Measurements from ENCODE around the gene PDSS2.
"Not testable (repeated sequence)": the region's sequence is repeated elsewhere in the genome, so short reads cannot be mapped to it uniquely, and the experiment has no call there.

The PDSS2 gene

DNA sequence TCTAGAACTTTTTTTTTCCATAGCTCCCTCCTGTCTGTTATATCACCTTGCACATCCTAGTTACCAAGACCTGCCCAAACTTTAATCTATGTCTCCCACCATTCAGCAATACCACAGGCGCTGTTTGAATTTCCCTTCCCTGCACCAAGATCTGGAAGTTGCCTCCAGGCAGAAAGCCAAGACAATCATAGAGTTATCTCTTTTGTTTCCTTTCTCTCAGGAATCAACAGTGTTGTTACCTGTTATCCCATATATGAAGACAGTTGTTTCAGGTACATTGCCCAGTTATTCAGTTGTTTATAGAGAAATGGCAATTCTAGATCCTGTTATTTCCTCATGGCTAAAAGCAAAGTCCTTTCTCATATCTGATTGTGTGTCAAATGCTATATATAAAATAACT lies 63.2 kb downstream of the PDSS2 start:
- Histone ChIP-seq H3K27me3 (ENCODE audit: insufficient read depth, low read length) (no peaks in the 10 kb centered on the region), H3K27ac (ENCODE audit: low read depth, low read length) (no peak overlapping the region), H3K4me3 (ENCODE audit: low read depth, low read length) (no peak overlapping the region)

DNA sequence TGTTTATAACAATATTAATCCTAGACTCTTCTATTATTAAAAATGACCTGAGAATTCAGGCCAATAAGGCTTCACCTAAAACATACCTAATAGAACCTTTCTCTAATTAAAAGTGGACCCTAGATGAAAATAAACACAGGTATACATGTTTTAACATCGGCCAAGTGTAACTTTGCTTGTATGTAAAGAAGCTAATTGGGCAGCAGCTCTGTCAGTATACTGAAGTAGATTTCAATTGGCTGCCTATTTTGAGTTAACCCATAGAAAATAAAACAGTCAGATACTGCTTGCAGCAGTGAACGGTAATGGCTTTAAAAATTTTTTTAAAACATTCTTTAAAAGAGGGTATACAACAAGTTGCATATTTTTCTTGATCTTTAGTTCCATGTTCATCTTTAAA lies 67.3 kb downstream of the PDSS2 start:
- no peak overlapping the region for H3K27ac ChIP-seq (ENCODE audit: low read depth, low read length)

More for the DNA sequence above, 63.2 kb downstream of the PDSS2 start:
- H3K79me2 ChIP-seq (ENCODE audit: control insufficient read depth, insufficient read depth, low read length, unreplicated experiment) = peaks cover 2% of the 10 kb centered on the region
- H3K4me1 ChIP-seq (ENCODE audit: control insufficient read depth, insufficient read depth, low read length, unreplicated experiment) = no peaks in the 10 kb centered on the region
- peaks cover 15% of the 10 kb centered on the region for H3K36me3 ChIP-seq (ENCODE audit: insufficient read depth, low read length)
- no peak overlapping the region for H2AFZ ChIP-seq (ENCODE audit: low read length, unreplicated experiment)

DNA sequence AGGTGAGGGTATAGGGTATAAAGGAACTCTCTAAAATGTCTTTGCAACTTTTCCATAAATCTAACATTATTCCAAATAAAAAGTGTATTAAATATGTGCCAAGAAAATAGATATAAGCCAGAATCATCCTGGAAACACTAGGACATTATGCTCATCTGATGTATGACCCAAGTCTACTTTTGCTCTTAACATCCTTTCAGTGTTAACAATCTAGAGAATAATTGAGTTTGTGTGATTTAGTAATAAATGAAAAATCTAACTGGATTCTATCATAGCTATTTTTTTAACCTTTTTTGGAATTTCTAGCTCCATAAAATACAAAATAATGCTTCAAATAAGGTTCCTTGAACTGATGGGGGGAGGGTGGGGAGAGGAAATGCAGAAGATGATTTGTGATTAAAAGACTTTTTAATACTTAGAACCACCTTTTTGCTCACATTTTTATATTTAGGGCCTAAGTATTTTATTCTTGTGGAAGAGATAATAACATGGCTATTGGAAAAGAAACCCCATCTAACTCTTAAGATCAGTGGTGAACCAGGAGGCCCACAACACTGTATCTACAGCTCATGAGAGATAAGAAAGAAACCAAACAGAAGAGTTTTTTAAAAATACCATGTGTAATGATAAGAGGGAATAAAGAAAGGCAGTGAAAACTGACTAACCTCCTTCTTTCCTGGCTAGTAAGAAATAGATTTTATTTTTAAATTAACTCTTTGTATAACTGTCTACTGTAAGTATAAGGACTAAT lies 68.5 kb downstream of the PDSS2 start:
- H3K4me1 ChIP-seq (ENCODE audit: control insufficient read depth, insufficient read depth, low read length, unreplicated experiment) = peaks cover 6% of the 10 kb centered on the region
- no peak overlapping the region for H3K4me3 ChIP-seq (ENCODE audit: low read depth, low read length)
- no peaks in the 10 kb centered on the region for H3K79me2 ChIP-seq (ENCODE audit: control insufficient read depth, insufficient read depth, low read length, unreplicated experiment)
- H3K27me3 ChIP-seq (ENCODE audit: insufficient read depth, low read length) = no peaks in the 10 kb centered on the region
- H2AFZ ChIP-seq (ENCODE audit: low read length, unreplicated experiment) = no peak overlapping the region
- H3K36me3 ChIP-seq (ENCODE audit: insufficient read depth, low read length) = peaks cover 15% of the 10 kb centered on the region
- H3K27ac ChIP-seq (ENCODE audit: low read depth, low read length) = no peak overlapping the region

More for the DNA sequence above, 67.3 kb downstream of the PDSS2 start:
- no peak overlapping the region for H2AFZ ChIP-seq (ENCODE audit: low read length, unreplicated experiment)
- H3K27me3 ChIP-seq (ENCODE audit: insufficient read depth, low read length) = no peaks in the 10 kb centered on the region
- peaks cover 15% of the 10 kb centered on the region for H3K36me3 ChIP-seq (ENCODE audit: insufficient read depth, low read length)
- no peaks in the 10 kb centered on the region for H3K4me1 ChIP-seq (ENCODE audit: control insufficient read depth, insufficient read depth, low read length, unreplicated experiment)
- no peaks in the 10 kb centered on the region for H3K79me2 ChIP-seq (ENCODE audit: control insufficient read depth, insufficient read depth, low read length, unreplicated experiment)
- H3K4me3 ChIP-seq (ENCODE audit: low read depth, low read length) = no peak overlapping the region

DNA sequence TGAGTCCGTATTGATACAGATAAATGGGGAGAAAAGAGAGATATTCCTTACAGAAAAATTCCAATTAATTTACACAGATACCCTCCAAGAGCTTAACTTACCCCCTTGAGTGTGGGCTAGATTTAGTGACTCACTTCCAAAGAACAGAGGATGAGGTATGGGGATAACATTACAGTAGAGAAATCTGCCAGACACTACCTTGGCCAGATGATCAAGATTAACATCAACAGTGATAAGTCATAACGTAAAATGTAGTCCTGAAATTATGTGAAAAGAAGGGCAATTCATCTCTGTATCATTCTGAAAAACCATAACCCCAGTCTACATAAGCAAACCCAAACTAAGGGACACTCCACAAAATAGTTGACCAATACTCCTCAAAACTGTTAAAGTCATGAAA lies 69.3 kb downstream of the PDSS2 start:
- Histone ChIP-seq H3K36me3 (ENCODE audit: insufficient read depth, low read length) (peaks cover 14% of the 10 kb centered on the region), H3K79me2 (ENCODE audit: control insufficient read depth, insufficient read depth, low read length, unreplicated experiment) (no peaks in the 10 kb centered on the region), H3K27me3 (ENCODE audit: insufficient read depth, low read length) (no peaks in the 10 kb centered on the region), H3K4me1 (ENCODE audit: control insufficient read depth, insufficient read depth, low read length, unreplicated experiment) (peaks cover 6% of the 10 kb centered on the region), H3K27ac (ENCODE audit: low read depth, low read length) (no peak overlapping the region), H2AFZ (ENCODE audit: low read length, unreplicated experiment) (no peak overlapping the region), H3K4me3 (ENCODE audit: low read depth, low read length) (no peak overlapping the region)

DNA sequence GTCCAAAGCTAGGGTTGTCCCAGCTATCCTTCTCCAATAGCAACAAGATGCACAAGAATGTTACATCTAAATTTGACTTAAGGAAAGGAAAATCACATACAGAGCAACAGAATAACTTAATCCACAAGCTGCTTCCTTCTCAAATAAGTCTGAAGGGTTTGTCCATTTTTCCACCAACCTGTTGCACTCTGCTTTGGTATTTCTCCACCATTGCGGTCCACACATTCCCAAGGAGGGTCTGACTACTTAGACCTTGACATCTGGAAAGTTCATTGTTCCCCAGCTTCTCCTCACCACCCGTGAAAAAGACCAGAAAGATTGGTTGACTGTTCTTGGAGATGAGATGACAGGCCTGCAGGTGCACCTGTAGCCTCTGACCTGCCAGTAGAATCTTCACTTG lies 72.5 kb downstream of the PDSS2 start:
- no peaks in the 10 kb centered on the region for H3K27me3 ChIP-seq (ENCODE audit: insufficient read depth, low read length)
- peaks cover 6% of the 10 kb centered on the region for H3K4me1 ChIP-seq (ENCODE audit: control insufficient read depth, insufficient read depth, low read length, unreplicated experiment)
- no peak overlapping the region for H3K27ac ChIP-seq (ENCODE audit: low read depth, low read length)
- H3K36me3 ChIP-seq (ENCODE audit: insufficient read depth, low read length) = no peaks in the 10 kb centered on the region
- no peaks in the 10 kb centered on the region for H3K79me2 ChIP-seq (ENCODE audit: control insufficient read depth, insufficient read depth, low read length, unreplicated experiment)
- H2AFZ ChIP-seq (ENCODE audit: low read length, unreplicated experiment) = no peak overlapping the region
- H3K4me3 ChIP-seq (ENCODE audit: low read depth, low read length) = no peak overlapping the region

DNA sequence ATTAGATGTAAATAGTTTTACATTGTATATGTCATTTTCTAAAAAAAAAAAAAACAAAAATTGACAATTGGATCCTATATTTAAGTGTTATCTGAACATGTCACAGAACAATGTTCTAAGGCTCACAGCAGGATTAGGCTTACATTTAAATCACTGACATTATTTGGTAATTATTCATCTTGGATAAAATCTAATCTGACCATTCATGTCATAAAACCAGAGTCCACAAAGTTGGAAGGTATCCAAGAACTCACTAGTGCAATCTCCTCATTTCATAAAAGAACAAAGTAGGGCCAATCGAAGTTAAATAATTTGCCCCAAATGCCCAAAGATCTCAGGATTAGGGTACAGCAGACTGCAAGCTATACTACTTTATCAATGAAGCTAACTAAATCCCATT lies 73.0 kb downstream of the PDSS2 start:
- H3K79me2 ChIP-seq (ENCODE audit: control insufficient read depth, insufficient read depth, low read length, unreplicated experiment) = no peaks in the 10 kb centered on the region
- no peaks in the 10 kb centered on the region for H3K27me3 ChIP-seq (ENCODE audit: insufficient read depth, low read length)
- H3K4me1 ChIP-seq (ENCODE audit: control insufficient read depth, insufficient read depth, low read length, unreplicated experiment) = peaks cover 6% of the 10 kb centered on the region
- no peak overlapping the region for H2AFZ ChIP-seq (ENCODE audit: low read length, unreplicated experiment)
- no peak overlapping the region for H3K4me3 ChIP-seq (ENCODE audit: low read depth, low read length)
- H3K27ac ChIP-seq (ENCODE audit: low read depth, low read length) = no peak overlapping the region
- no peaks in the 10 kb centered on the region for H3K36me3 ChIP-seq (ENCODE audit: insufficient read depth, low read length)

DNA sequence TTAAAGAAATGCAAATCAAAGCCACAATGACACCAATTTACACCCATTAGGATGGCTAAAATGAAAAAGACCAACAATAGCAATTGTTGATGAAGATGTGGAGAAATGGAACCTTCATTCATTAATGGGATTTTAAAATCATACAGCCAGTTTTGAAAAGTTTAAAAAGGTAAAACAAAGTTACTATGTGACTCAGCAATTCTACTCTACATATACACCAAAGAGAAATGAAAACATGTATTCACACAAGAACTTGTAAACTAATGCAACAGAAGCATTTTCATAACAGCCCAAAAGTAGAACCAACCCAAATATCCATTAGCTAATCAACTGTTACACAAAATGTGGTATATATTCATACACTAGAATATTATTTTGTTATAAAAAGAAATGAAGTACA lies 75.7 kb downstream of the PDSS2 start:
- H3K4me1 ChIP-seq (ENCODE audit: control insufficient read depth, insufficient read depth, low read length, unreplicated experiment) = peaks cover 6% of the 10 kb centered on the region
- H3K36me3 ChIP-seq (ENCODE audit: insufficient read depth, low read length) = peaks cover 3% of the 10 kb centered on the region; the same call in 1 of the 2 replicates
- H3K4me3 ChIP-seq (ENCODE audit: low read depth, low read length) = no peak overlapping the region
- H3K79me2 ChIP-seq (ENCODE audit: control insufficient read depth, insufficient read depth, low read length, unreplicated experiment) = no peaks in the 10 kb centered on the region
- H3K27ac ChIP-seq (ENCODE audit: low read depth, low read length) = no peak overlapping the region
- no peaks in the 10 kb centered on the region for H3K27me3 ChIP-seq (ENCODE audit: insufficient read depth, low read length)
- no peak overlapping the region for H2AFZ ChIP-seq (ENCODE audit: low read length, unreplicated experiment)

DNA sequence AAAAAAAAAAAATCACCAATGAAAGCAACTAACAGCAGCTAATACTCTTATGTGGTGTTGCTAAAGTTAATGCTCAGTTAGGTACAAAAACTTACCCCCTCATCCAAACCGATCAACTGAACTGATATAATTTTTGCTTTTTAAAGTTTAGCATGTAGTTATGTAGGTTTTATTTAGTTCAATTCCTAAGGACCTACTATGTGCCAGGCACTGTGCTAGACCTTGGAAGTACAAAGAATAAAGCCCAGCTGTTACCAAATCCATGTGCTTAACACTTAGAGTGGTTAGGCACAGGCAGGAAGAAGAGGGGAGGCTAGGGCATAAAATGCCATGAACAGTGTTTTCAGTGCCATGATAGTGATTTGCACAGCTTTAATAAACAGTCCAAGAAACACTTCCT lies 85.1 kb downstream of the PDSS2 start:
- H2AFZ ChIP-seq (ENCODE audit: low read length, unreplicated experiment) = no peak overlapping the region
- H3K36me3 ChIP-seq (ENCODE audit: insufficient read depth, low read length) = no peaks in the 10 kb centered on the region
- H3K27me3 ChIP-seq (ENCODE audit: insufficient read depth, low read length) = no peaks in the 10 kb centered on the region
- no peak overlapping the region for H3K4me3 ChIP-seq (ENCODE audit: low read depth, low read length)
- no peaks in the 10 kb centered on the region for H3K4me1 ChIP-seq (ENCODE audit: control insufficient read depth, insufficient read depth, low read length, unreplicated experiment)
- no peaks in the 10 kb centered on the region for H3K79me2 ChIP-seq (ENCODE audit: control insufficient read depth, insufficient read depth, low read length, unreplicated experiment)
- H3K27ac ChIP-seq (ENCODE audit: low read depth, low read length) = no peak overlapping the region

DNA sequence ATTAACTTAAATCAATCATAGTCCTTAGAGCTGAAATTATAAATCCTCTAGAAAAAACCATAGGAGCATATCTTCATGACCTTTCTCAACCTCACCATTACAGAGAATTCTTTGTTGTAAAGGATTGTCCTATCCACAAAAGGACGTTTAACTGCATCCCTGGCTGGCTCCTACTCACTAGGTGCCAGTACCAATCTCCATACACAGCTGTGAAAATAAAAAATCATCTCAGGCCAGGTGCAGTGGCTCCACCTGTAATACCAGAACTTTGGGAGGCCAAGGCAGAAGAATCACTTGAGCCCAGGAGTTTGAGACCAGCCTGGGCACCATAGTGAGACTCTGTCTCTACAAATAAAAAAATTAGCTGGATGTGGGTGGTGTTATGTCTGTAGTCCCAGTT lies 89.9 kb downstream of the PDSS2 start:
- Histone ChIP-seq H3K4me1 (ENCODE audit: control insufficient read depth, insufficient read depth, low read length, unreplicated experiment) (no peaks in the 10 kb centered on the region), H3K4me3 (ENCODE audit: low read depth, low read length) (no peak overlapping the region), H3K27me3 (ENCODE audit: insufficient read depth, low read length) (no peaks in the 10 kb centered on the region), H3K79me2 (ENCODE audit: control insufficient read depth, insufficient read depth, low read length, unreplicated experiment) (no peaks in the 10 kb centered on the region), H3K36me3 (ENCODE audit: insufficient read depth, low read length) (no peaks in the 10 kb centered on the region), H3K27ac (ENCODE audit: low read depth, low read length) (no peak overlapping the region), H2AFZ (ENCODE audit: low read length, unreplicated experiment) (no peak overlapping the region)

DNA sequence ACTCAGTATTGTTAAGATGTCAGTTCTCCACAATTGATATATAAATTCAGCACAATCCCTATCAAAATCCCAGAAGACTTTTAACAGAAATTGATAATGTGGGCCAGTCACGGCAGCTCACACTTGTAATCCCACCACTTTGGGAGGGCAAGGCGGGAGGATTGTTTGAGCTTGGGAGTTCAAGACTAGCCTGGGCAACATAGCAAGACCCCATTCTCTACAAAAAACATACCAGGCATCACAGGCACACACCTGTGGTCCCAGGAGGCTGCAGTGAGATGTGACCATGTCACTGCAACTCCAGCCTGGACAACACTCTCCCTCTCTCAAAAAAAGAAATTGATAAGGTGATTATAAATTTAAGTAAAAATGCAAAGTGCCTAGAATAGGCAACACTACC lies 90.9 kb downstream of the PDSS2 start:
- Histone ChIP-seq H3K27ac (ENCODE audit: low read depth, low read length) (no peak overlapping the region), H3K36me3 (ENCODE audit: insufficient read depth, low read length) (no peaks in the 10 kb centered on the region), H3K27me3 (ENCODE audit: insufficient read depth, low read length) (no peaks in the 10 kb centered on the region), H3K79me2 (ENCODE audit: control insufficient read depth, insufficient read depth, low read length, unreplicated experiment) (no peaks in the 10 kb centered on the region), H3K4me3 (ENCODE audit: low read depth, low read length) (no peak overlapping the region), H2AFZ (ENCODE audit: low read length, unreplicated experiment) (no peak overlapping the region), H3K4me1 (ENCODE audit: control insufficient read depth, insufficient read depth, low read length, unreplicated experiment) (no peaks in the 10 kb centered on the region)

DNA sequence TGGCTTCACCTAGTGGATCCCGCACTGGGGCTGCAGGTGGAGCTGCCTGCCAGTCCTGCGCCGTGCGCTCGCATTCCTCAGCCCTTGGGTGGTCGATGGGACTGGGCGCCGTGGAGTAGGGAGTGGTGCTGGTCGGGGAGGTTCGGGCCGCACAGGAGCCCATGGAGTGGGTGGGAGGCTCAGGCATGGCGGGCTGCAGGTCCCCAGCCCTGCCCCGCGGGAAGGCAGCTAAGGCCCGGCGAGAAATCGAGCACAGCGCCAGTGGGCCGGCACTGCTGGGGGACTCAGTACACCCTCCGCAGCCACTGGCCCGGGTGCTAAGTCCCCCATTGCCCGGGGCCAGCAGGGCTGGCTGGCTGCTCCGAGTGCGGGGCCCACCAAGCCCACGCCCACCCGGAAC lies 95.2 kb downstream of the PDSS2 start:
- H3K4me3 ChIP-seq (ENCODE audit: low read depth, low read length); H2AFZ ChIP-seq (ENCODE audit: low read length, unreplicated experiment); H3K27me3 ChIP-seq (ENCODE audit: insufficient read depth, low read length): not testable (repeated sequence)

More for the DNA sequence above, 95.2 kb downstream of the PDSS2 start:
- H3K36me3 ChIP-seq (ENCODE audit: insufficient read depth, low read length); H3K27ac ChIP-seq (ENCODE audit: low read depth, low read length); H3K79me2 ChIP-seq (ENCODE audit: control insufficient read depth, insufficient read depth, low read length, unreplicated experiment): not testable (repeated sequence)
- H3K4me1 ChIP-seq (ENCODE audit: control insufficient read depth, insufficient read depth, low read length, unreplicated experiment) = peaks cover 17% of the 10 kb centered on the region
